GM18870 (cell line): ENCODE data around the gene FBXO42.

ENCODE experiments used
- ATAC-seq: cut with Tn5 transposase; IDR thresholded peaks from one replicate; pipeline ENCODE4 v1.9.1; 2021; ENCODE audit warnings: moderate library complexity; ENCODE audit not compliant: unreplicated experiment

The FBXO42 gene

GRCh38 chr1:16244650-16245285, 107.5 kb downstream of the FBXO42 start:
- ATAC-seq = no peak

- no peak for ATAC-seq
Measured at GRCh38 chr1:16243936-16244649, 108.2 kb downstream of the FBXO42 start.

- ATAC-seq = no peak
Measured at GRCh38 chr1:16243215-16243610, 109.1 kb downstream of the FBXO42 start.

GRCh38 chr1:16242556-16243214, 109.6 kb downstream of the FBXO42 start:
- ATAC-seq = no peak

- ATAC-seq = no peak
Measured at GRCh38 chr1:16241221-16241708, 111.0 kb downstream of the FBXO42 start.

- no peak for ATAC-seq
Measured at GRCh38 chr1:16239972-16240491, 112.2 kb downstream of the FBXO42 start.

- no peak for ATAC-seq
Measured at GRCh38 chr1:16237343-16237830, 114.9 kb downstream of the FBXO42 start.

- no peak for ATAC-seq
Measured at GRCh38 chr1:16236511-16237342, 115.6 kb downstream of the FBXO42 start, which contains the start of gene CPLANE2. CPLANE2 (minus strand) TSS chr1:16237183; CDS start chr1:16236742, 441 bp downstream.

- no peak for ATAC-seq
Measured at GRCh38 chr1:16235944-16236510, 116.3 kb downstream of the FBXO42 start.

GRCh38 chr1:16235347-16235746, 116.9 kb downstream of the FBXO42 start:
- no peak for ATAC-seq

GRCh38 chr1:16233431-16233830, 118.8 kb downstream of the FBXO42 start:
- no peak for ATAC-seq

GRCh38 chr1:16232316-16232710, 120.0 kb downstream of the FBXO42 start:
- ATAC-seq = no peak

- ATAC-seq = no peak
Measured at GRCh38 chr1:16231331-16232315, 120.7 kb downstream of the FBXO42 start.

- ATAC-seq = no peak
Measured at GRCh38 chr1:16230744-16231143, 121.5 kb downstream of the FBXO42 start.

- ATAC-seq = no peak
Measured at GRCh38 chr1:16229976-16230740, 122.1 kb downstream of the FBXO42 start.

- no peak for ATAC-seq
Measured at GRCh38 chr1:16226490-16227179, 125.6 kb downstream of the FBXO42 start.

GRCh38 chr1:16226129-16226489, 126.2 kb downstream of the FBXO42 start:
- no peak for ATAC-seq

- ATAC-seq = no peak
Measured at GRCh38 chr1:16224472-16224871, 127.8 kb downstream of the FBXO42 start.
